ENCODE results near the gene PIM1. TPM values are rescaled to one million over a fixed set of nuclear protein-coding genes. Genes with fewer than 3 reads are reported as not detected.
"Not testable (repeated sequence)": the region's sequence is repeated elsewhere in the genome, so short reads cannot be mapped to it uniquely, and the experiment has no call there.

Gene PIM1
- total RNA-seq, 1 donor from 2014 or later: 2.6 TPM

- DNase-seq: peak; percentile 85
Measured at GRCh38 chr6:37171970-37172812, 2.2 kb downstream of the PIM1 start.

GRCh38 chr6:37172912-37173492, 3.0 kb downstream of the PIM1 start:
- DNase-seq: no peak

- DNase-seq: no peak
Measured at GRCh38 chr6:37173493-37174195, 3.7 kb downstream of the PIM1 start.

- DNase-seq: no peak
Measured at GRCh38 chr6:37174196-37174514, 4.2 kb downstream of the PIM1 start.

DNA sequence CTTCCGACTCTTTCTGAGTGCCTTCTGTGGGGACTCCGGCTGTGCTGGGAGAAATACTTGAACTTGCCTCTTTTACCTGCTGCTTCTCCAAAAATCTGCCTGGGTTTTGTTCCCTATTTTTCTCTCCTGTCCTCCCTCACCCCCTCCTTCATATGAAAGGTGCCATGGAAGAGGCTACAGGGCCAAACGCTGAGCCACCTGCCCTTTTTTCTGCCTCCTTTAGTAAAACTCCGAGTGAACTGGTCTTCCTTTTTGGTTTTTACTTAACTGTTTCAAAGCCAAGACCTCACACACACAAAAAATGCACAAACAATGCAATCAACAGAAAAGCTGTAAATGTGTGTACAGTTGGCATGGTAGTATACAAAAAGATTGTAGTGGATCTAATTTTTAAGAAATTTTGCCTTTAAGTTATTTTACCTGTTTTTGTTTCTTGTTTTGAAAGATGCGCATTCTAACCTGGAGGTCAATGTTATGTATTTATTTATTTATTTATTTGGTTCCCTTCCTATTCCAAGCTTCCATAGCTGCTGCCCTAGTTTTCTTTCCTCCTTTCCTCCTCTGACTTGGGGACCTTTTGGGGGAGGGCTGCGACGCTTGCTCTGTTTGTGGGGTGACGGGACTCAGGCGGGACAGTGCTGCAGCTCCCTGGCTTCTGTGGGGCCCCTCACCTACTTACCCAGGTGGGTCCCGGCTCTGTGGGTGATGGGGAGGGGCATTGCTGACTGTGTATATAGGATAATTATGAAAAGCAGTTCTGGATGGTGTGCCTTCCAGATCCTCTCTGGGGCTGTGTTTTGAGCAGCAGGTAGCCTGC, 4.8 kb downstream of the PIM1 start:
- DNase-seq: no peak

- no peak for DNase-seq
Measured at GRCh38 chr6:37175332-37176267, 5.6 kb downstream of the PIM1 start.

GRCh38 chr6:37176268-37177076, 6.5 kb downstream of the PIM1 start:
- DNase-seq: no peak

GRCh38 chr6:37177077-37177934, 7.4 kb downstream of the PIM1 start:
- DNase-seq: no peak

- no peak for DNase-seq
Measured at GRCh38 chr6:37177935-37178517, 8.1 kb downstream of the PIM1 start.

GRCh38 chr6:37180075-37180474, 10.1 kb downstream of the PIM1 start:
- no peak for DNase-seq

- not testable (repeated sequence) for DNase-seq
Measured at GRCh38 chr6:37180610-37181009, 10.7 kb downstream of the PIM1 start.

DNA sequence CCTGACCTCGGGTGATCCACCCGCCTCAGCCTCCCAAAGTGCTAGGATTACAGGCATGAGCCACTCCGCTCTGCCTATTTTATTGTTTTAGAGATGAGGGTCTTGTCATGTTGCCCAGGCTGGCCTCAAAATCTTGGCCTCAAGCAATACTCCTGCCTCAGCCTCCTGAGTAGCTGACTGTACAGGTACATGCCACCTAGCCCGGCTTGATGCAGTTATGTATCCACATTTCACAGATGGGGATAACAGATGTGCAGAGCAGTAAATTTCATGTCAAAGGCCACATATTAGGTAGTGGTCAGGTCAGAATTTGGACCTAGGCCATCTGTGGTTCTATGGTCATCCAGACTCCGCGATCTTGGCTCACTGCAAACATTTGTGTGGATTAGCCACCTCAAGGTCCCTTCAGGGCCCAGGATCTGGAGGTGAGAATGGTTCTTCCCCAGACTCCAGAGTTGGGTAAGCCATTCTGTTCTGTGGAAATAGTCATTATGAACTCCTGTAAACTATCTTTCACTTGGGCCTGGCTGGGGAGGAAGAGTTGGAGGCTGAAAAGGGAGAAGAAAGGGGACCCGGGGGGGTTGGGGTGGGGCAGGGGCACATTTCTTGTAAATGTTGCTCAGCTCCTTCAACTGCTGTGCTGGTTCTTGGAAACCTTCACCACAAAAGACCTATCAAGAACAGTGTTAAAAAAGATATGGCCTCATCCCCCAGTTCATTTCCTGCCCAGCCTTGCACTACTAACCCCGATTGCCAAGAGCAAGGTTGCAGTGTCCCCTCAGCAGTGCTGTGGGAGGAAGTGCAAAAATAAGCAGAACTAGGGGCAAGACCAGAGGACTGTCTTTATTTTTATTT, 13.0 kb downstream of the PIM1 start:
- DNase-seq: no peak

DNA sequence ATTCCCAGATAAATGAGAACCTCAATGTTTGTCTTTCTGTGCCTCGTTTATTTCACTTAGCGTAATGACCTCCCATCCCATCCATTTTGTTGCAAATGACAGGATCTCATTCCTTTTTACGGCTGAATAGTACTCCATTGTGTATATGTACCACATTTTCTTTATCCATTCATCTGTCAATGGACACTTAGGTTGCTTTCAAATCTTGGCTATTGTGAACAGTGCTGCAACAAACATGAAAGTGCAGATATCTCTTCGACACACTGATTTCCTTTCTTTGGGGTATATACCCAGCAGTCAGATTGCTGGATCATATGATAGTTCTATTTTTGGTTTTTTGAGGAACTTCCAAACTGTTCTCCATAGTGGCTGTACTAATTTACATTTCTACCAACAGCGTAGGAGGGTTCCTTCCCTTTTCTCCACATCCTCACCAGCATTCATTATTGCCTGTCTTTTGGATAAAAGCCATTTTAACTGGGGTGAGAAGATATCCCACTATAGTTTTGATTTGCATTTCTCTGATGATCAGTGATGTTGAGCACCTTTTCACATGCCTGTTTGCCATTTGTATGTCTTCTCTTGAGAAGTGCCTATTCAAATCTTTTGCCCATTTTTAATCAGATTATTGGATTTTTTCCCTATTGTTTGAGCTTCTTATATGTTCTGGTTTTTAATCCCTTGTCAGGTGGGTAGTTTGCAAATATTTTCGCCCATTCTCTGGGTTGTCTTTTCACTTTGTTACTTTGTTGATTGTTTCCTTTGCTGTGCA, 16.2 kb downstream of the PIM1 start:
- DNase-seq: not testable (repeated sequence)

DNA sequence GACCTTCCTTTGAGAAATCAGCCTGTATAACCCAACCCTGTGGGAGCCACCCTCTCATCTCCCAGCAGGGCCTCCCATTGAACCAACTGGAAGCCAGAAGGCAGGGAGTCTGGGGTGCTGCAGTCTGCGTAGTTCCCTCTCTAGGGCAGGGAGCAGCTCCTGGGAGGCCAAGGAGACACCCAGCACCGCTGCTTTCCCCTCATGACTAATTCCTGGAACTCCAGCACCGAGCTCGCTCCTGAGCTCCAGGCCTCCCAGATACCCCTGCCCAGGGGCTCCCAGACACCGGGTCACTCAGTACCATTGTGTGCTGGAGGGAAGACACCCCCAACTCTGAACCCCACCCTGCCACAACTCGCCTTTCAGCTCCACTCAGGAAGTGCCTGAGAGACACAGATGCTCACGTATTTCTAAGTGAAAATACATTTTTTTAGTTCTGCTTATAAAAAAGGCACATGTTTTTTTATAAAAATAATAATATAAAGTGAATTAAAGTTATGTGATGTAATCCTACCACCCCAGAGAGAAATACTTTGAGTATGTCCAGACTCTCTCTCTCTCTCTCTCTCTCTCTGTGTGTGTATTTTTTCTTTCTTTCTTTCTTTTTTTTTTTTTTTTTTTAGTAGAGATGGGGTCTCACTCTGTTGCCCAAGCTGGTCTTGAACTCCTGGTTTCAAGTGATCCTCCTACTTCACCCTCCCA, 17.5 kb downstream of the PIM1 start:
- no peak for DNase-seq

DNA sequence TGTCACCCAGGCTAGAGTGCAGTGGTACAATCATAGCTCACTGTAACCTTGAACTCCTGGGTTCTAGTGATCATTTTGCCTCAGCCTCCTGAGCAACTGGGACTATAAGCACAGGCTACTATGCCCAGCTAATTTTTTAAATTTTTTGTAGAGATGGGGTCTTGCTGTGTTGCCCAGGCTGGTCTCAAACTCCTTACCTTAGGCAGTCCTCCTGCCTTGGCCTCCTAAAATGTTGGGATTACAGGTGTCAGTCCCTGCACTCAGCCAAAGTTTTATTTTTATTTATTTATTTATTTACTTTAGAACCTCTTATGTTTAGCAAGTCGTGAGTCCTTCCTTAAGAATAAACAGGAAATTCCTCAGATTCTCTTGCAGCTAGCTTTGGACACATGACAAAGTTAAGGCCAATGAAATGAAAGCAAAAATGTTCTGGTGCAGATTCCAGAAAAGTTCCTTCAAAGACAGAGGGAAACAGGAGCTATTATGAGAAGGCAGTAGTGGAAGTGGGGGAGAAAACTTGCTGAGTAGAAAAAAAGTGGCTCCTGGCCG, 19.1 kb downstream of the PIM1 start:
- DNase-seq: no peak

DNA sequence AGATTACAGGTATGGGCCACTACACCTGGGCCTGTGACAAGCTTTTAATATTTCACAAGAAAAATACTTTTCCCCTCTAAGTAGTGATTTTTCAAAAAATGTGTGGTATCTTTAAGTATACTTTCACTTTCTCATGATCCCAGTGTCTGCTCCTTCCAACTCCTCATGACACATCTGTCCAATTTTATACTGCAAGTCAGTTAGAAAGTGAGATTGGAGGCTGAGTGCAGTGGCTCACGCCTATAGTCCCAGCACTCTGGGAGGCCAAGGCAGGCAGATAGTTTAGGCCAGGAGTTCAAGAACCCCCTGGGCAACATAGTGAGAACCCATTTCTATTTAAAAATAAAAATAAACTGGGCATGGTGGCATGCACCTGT, 20.2 kb downstream of the PIM1 start:
- DNase-seq: no peak

GRCh38 chr6:37192666-37193065, 22.7 kb downstream of the PIM1 start:
- DNase-seq: no peak

Measured in dermis blood vessel endothelial cell (primary cell).